SK-N-SH (cell line): ENCODE measurements around the gene OST4. TPM values are rescaled to one million over a fixed set of nuclear protein-coding genes. Genes with fewer than 3 reads are reported as not detected.
A peak's percentile ranks its signal among the peaks of the same experiment; 100 is the strongest.

ENCODE experiments used
- CTCF ChIA-PET: fragments of 300-600, 350-600 bp; formaldehyde crosslinking; extraction: SDS; loops from one replicate; lab custom pipeline; 2021; lab: Yijun Ruan, JAX
- POLR2A ChIA-PET: fragments of 350-600 bp; sonication (Branson Sonifier 250); formaldehyde crosslinking; extraction: SDS; loops from one replicate; lab custom pipeline; 2020; ENCODE audit warnings: antibody characterized with exemption, inconsistent platforms; lab: Yijun Ruan, JAX
- DNase-seq: peaks from one replicate; pipeline ENCODE4 v3.0.0; 2012
- H2AFZ ChIP-seq: fragments of 200-600 bp; sonication (generic); 2 replicates; pipeline ENCODE4 v1.8.1; 2016; ENCODE audit warnings: antibody characterized with exemption, mild to moderate bottlenecking, low read depth
- H3F3A ChIP-seq: fragments of 200-600 bp; sonication (generic); replicated peaks from 2 replicates; pipeline ENCODE3; 2016; ENCODE audit warnings: antibody characterized with exemption, mild to moderate bottlenecking; ENCODE audit not compliant: insufficient read depth
- H3K27ac ChIP-seq, 2 experiments: fragments of 200-500 bp in 1 of 2; fragments of 200-600 bp in 1 of 2; sonication (Bioruptor generic) in 1 of 2; sonication (generic), shearing (Covaris generic) in 1 of 2; 2 replicates each; pipeline versions ENCODE4 v1.5.1 to v1.6.1; 2014 to 2016; ENCODE audit warnings: low read depth in 2 of 2, inconsistent platforms in 1 of 2, low read length in 1 of 2, mild to moderate bottlenecking in 1 of 2, mixed read lengths in 1 of 2
- H3K27me3 ChIP-seq: fragments of 200-600 bp; sonication (generic), shearing (Covaris generic); 2 replicates; pipeline ENCODE4 v1.6.1; 2016; ENCODE audit warnings: mixed run types; ENCODE audit not compliant: insufficient read depth
- H3K36me3 ChIP-seq, 2 experiments: fragments of 200-500 bp in 1 of 2; fragments of 200-600 bp in 1 of 2; sonication (Bioruptor generic) in 1 of 2; sonication (generic) in 1 of 2; replicated peaks in 1 of 2; 2 replicates each; pipeline versions ENCODE3 to v1.5.1; 2014 to 2016; ENCODE audit warnings: low read length in 1 of 2, mild to moderate bottlenecking in 1 of 2; ENCODE audit not compliant: insufficient read depth in 2 of 2, control insufficient read depth in 1 of 2
- H3K4me1 ChIP-seq, 2 experiments: fragments of 200-500 bp in 1 of 2; fragments of 200-600 bp in 1 of 2; sonication (Bioruptor generic) in 1 of 2; sonication (generic), shearing (Covaris generic) in 1 of 2; 2 replicates each; pipeline versions ENCODE4 v1.5.1 to v1.6.1; 2014 to 2016; ENCODE audit warnings: low read depth in 1 of 2, low read length in 1 of 2, mixed run types in 1 of 2; ENCODE audit not compliant: insufficient read depth in 2 of 2, control insufficient read depth in 1 of 2
- H3K4me2 ChIP-seq: fragments of 200-600 bp; sonication (generic), shearing (Covaris generic); 2 replicates; pipeline ENCODE4 v1.6.1; 2017; ENCODE audit warnings: mixed run types
- H3K4me3 ChIP-seq, 2 experiments: fragments of 200-500 bp in 1 of 2; fragments of 200-600 bp in 1 of 2; sonication (Bioruptor generic) in 1 of 2; sonication (generic), shearing (Covaris generic) in 1 of 2; 2 replicates each; pipeline versions ENCODE4 v1.5.1 to v1.8.1; 2014 to 2016; ENCODE audit warnings: low read depth in 2 of 2, inconsistent platforms in 1 of 2, low read length in 1 of 2, mild to moderate bottlenecking in 1 of 2, mixed read lengths in 1 of 2, moderate library complexity in 1 of 2
- H3K79me2 ChIP-seq: fragments of 200-600 bp; sonication (generic); 2 replicates; pipeline ENCODE4 v1.8.1; 2017; ENCODE audit warnings: mild to moderate bottlenecking; ENCODE audit not compliant: insufficient read depth
- H3K9ac ChIP-seq: fragments of 200-600 bp; sonication (generic); 2 replicates; pipeline ENCODE4 v1.6.1; 2017; ENCODE audit warnings: mixed run types
- H3K9me2 ChIP-seq: fragments of 200-600 bp; sonication (generic); 2 replicates; pipeline ENCODE4 v1.6.1; 2017; ENCODE audit warnings: mixed run types
- H3K9me3 ChIP-seq: fragments of 200-600 bp; sonication (generic); 2 replicates; pipeline ENCODE4 v1.6.1; 2017; ENCODE audit warnings: mixed run types, mild to moderate bottlenecking, moderate library complexity
- H4K20me1 ChIP-seq: fragments of 200-600 bp; sonication (generic); 2 replicates; pipeline ENCODE4 v1.6.1; 2017; ENCODE audit warnings: mild to moderate bottlenecking, mixed run types; ENCODE audit not compliant: insufficient read depth
- CHD2 ChIP-seq: fragments of 150-350 bp; IDR thresholded peaks from 2 replicates; pipeline ENCODE4 v1.6.1; 2018; ENCODE audit warnings: low read length; ENCODE audit not compliant: partially characterized antibody
- ELF1 ChIP-seq: IDR thresholded peaks from 2 replicates; pipeline ENCODE4 v1.4.0; 2012
- EZH2phosphoT487 ChIP-seq: fragments of 200-600 bp; sonication (generic); IDR thresholded peaks from 2 replicates; pipeline ENCODE4 v1.6.1; 2017; ENCODE audit warnings: low read depth, mixed run types, mild to moderate bottlenecking, antibody characterized with exemption, moderate library complexity, borderline replicate concordance
- FOSL2 ChIP-seq: IDR thresholded peaks from 2 replicates; pipeline ENCODE4 v1.4.0; 2012; ENCODE audit warnings: low read depth, mild to moderate bottlenecking, moderate library complexity, borderline replicate concordance
- FOXJ3 ChIP-seq: sonication (generic); formaldehyde crosslinking; IDR thresholded peaks from 2 replicates; pipeline ENCODE4 v1.5.1; 2020; ENCODE audit warnings: mild to moderate bottlenecking, missing genetic modification reagents
- MEF2A ChIP-seq: IDR thresholded peaks from 2 replicates; pipeline ENCODE4 v1.4.0; 2012; ENCODE audit warnings: low read depth, borderline replicate concordance
- MXI1 ChIP-seq: IDR thresholded peaks from 2 replicates; pipeline ENCODE4 v1.6.1; 2012; ENCODE audit warnings: mild to moderate bottlenecking, low read depth, low read length, improper control_type of control experiment
- NFIC ChIP-seq: IDR thresholded peaks from 2 replicates; pipeline ENCODE4 v1.4.0; 2012; ENCODE audit warnings: borderline replicate concordance
- NRF1 ChIP-seq: IDR thresholded peaks from 2 replicates; pipeline ENCODE4 v1.6.1; 2012; ENCODE audit warnings: low read depth, mild to moderate bottlenecking, low read length
- POLR2AphosphoS5 ChIP-seq: IDR thresholded peaks from 2 replicates; pipeline ENCODE4 v1.6.1; 2012; ENCODE audit warnings: low read depth, low read length
- RAD21 ChIP-seq: IDR thresholded peaks from 2 replicates; pipeline ENCODE4 v1.6.1; 2012; ENCODE audit warnings: mild to moderate bottlenecking, low read length
- RCOR1 ChIP-seq: fragments of 150-350 bp; IDR thresholded peaks from 2 replicates; pipeline ENCODE4 v1.6.1; 2017; ENCODE audit warnings: antibody characterized with exemption, low read length
- RFX5 ChIP-seq: IDR thresholded peaks from 2 replicates; pipeline ENCODE4 v1.6.1; 2012; ENCODE audit warnings: mild to moderate bottlenecking, improper control_type of control experiment, low read length
- SIN3A ChIP-seq: IDR thresholded peaks from 2 replicates; pipeline ENCODE4 v1.6.1; 2012; ENCODE audit warnings: low read depth, mild to moderate bottlenecking, low read length, moderate library complexity, borderline replicate concordance
- SMC3 ChIP-seq: IDR thresholded peaks from 2 replicates; pipeline ENCODE4 v1.6.1; 2012; ENCODE audit warnings: low read depth, low read length, improper control_type of control experiment
- TCF12 ChIP-seq: IDR thresholded peaks from 2 replicates; pipeline ENCODE4 v1.4.0; 2012
- TEAD4 ChIP-seq: IDR thresholded peaks from 2 replicates; pipeline ENCODE4 v1.4.0; 2012; ENCODE audit warnings: mild to moderate bottlenecking, borderline replicate concordance; ENCODE audit not compliant: insufficient read depth
- WGBS: methylation state at CpG from one replicate; pipeline ENCODE4 v1.1.6; 2017; ENCODE audit warnings: low lambda C conversion rate; 5-methylcytosine and 5-hydroxymethylcytosine counted together
- polyA plus RNA-seq, 3 experiments: library from polyadenylated mRNA; depleted of rRNA; stranded (reverse); fragments of >200 nt; gene quantifications; 2 replicates each; pipeline ENCODE4 v1.2.3, GENCODE V29; 2012
- TF ChIP-seq, protein P1 (sequence below): fragments of 200-600 bp; sonication (generic); IDR thresholded peaks from 2 replicates; pipeline ENCODE4 v1.6.1; 2017; ENCODE audit warnings: antibody characterized with exemption, mild to moderate bottlenecking, moderate library complexity
- TF ChIP-seq, protein P2 (sequence below): fragments of 150-350 bp; IDR thresholded peaks from 2 replicates; pipeline ENCODE4 v1.6.1; 2016; ENCODE audit warnings: mild to moderate bottlenecking, low read depth, low read length

The OST4 gene
- polyA plus RNA-seq, 1 of the 3 experiments (the other 2 are of a cell fraction) = 1,851 TPM

DNA sequence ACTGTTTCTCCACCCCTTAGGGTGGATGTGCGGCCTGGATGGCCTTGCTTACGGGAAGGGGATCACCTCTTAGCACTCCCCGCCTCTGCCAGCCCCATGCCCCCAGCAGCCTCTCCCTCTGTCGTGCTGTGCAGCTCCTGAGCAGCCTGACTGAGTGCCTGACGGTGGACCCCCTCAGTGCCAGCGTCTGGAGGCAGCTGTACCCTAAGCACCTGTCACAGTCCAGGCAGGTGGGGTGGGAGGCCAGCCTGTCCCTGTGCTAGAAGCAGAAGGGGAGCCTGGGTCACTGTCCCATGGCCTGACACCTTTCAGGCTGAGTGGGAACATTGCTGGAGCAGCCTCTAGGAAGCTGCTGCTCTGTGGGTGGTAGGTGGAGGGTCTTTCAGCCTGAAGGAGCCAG lies 33.4 kb downstream of the OST4 start:
- 97% methylated on average over 3 of the region's 6 CpGs for WGBS

DNA sequence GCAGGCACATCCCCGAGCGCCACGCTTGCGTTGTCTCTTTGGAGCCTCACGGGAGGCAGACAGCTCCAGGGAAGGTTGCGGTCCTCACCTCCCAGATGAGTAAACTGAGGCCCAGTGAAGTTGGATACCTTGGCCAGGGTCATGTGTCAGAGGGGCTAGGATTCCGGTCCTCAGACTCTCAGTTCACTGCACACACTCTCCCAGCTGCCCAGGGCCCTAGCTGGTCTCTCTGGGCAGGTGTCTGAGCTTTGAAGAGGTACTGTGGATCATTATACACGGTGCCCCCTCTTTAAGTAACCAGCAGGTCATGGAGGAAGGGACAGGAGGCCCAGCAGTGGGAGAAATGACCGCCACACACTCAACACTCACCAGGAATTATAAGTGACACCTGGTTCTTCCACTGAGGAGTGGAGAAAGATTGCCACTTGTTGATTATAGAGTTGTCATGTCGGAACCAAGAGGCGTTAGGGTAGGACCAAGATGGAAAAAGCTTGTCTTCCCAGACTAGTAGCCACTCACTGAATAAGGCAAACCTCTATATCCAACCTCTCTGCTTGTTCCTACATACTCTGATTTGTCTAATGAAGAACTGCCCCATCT lies 38.1 kb downstream of the OST4 start:
- no peaks in the 10 kb centered on the region for H3K9me2 ChIP-seq
- POLR2A ChIA-PET = interaction anchor here (0.7 to 3.0 kb wide), 6 partner anchors 10 to 54 kb away, joined by 3 to 16 read pairs (median 5); partner anchors contain the start of genes AGBL5, KHK and OST4
- H3K4me2 ChIP-seq = peak overlapping the region; percentile 98
- peaks cover 60% of the 10 kb centered on the region for H3K79me2 ChIP-seq
- peak overlapping the region; percentile 92 for H3K9ac ChIP-seq
- H3F3A ChIP-seq = no peaks in the 10 kb centered on the region
- no peaks in the 10 kb centered on the region for H3K27me3 ChIP-seq
- TF ChIP-seq, protein P1, sequence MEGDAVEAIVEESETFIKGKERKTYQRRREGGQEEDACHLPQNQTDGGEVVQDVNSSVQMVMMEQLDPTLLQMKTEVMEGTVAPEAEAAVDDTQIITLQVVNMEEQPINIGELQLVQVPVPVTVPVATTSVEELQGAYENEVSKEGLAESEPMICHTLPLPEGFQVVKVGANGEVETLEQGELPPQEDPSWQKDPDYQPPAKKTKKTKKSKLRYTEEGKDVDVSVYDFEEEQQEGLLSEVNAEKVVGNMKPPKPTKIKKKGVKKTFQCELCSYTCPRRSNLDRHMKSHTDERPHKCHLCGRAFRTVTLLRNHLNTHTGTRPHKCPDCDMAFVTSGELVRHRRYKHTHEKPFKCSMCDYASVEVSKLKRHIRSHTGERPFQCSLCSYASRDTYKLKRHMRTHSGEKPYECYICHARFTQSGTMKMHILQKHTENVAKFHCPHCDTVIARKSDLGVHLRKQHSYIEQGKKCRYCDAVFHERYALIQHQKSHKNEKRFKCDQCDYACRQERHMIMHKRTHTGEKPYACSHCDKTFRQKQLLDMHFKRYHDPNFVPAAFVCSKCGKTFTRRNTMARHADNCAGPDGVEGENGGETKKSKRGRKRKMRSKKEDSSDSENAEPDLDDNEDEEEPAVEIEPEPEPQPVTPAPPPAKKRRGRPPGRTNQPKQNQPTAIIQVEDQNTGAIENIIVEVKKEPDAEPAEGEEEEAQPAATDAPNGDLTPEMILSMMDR = 0 out of 2 replicates have a peak, but pooled peaks have one; percentile 12
- no peak for TF ChIP-seq NFIC
- TF ChIP-seq RFX5 = no peak
- H3K36me3 ChIP-seq = peaks cover 28 to 39% of the 10 kb centered on the region in 2 experiments
- CTCF ChIA-PET = interaction anchor here (1.0 to 33.3 kb wide), 14 partner anchors 11 to 247 kb away, joined by 3 to 1017 read pairs (median 4); partner anchors contain the start of genes AGBL5, EMILIN1, KHK and MAPRE3
- peaks cover 8 to 17% of the 10 kb centered on the region in 2 experiments; a peak in 3 of 4 replicates for H3K4me1 ChIP-seq
- WGBS = 18% methylated on average over 9 of the region's 11 CpGs
- no peaks in the 10 kb centered on the region for H3K9me3 ChIP-seq
- H3K4me3 ChIP-seq = peak overlapping the region; percentile 87 to 95
- H3K27ac ChIP-seq = peak overlapping the region; percentile 54 to 64; a peak in 2 of 4 replicates
- no peak for DNase-seq
- no peak overlapping the region for H2AFZ ChIP-seq
- no peaks in the 10 kb centered on the region; the same call in 1 of the 2 replicates for H4K20me1 ChIP-seq

More for the DNA sequence above, 33.4 kb downstream of the OST4 start:
- Histone ChIP-seq H3K4me2 (no peak overlapping the region), H3K27me3 (no peaks in the 10 kb centered on the region), H3K9me2 (no peaks in the 10 kb centered on the region), H3K27ac (no peak overlapping the region), H3K4me1 (peaks cover 8 to 21% of the 10 kb centered on the region in 2 experiments; a peak in 3 of 4 replicates), H3K9ac (no peak overlapping the region), H3K79me2 (peaks cover 36% of the 10 kb centered on the region), H3K4me3 (no peak overlapping the region), H3K9me3 (no peaks in the 10 kb centered on the region), H3K36me3 (peaks cover 31 to 81% of the 10 kb centered on the region in 2 experiments), H2AFZ (no peak overlapping the region), H3F3A (peaks cover 15% of the 10 kb centered on the region), H4K20me1 (no peaks in the 10 kb centered on the region; the same call in 1 of the 2 replicates)
- no peak for TF ChIP-seq TEAD4
- TF ChIP-seq, protein P1 = no peak
- no peak for TF ChIP-seq RAD21
- TF ChIP-seq MXI1 = no peak
- TF ChIP-seq CHD2 = no peak
- TF ChIP-seq, protein P2, sequence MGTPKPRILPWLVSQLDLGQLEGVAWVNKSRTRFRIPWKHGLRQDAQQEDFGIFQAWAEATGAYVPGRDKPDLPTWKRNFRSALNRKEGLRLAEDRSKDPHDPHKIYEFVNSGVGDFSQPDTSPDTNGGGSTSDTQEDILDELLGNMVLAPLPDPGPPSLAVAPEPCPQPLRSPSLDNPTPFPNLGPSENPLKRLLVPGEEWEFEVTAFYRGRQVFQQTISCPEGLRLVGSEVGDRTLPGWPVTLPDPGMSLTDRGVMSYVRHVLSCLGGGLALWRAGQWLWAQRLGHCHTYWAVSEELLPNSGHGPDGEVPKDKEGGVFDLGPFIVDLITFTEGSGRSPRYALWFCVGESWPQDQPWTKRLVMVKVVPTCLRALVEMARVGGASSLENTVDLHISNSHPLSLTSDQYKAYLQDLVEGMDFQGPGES = no peak
- TF ChIP-seq ELF1 = no peak
- TF ChIP-seq TCF12 = no peak
- TF ChIP-seq SMC3 = no peak
- TF ChIP-seq MEF2A = no peak
- TF ChIP-seq RCOR1 = no peak
- no peak for TF ChIP-seq FOSL2
- no peak for TF ChIP-seq NRF1
- no peak for TF ChIP-seq POLR2AphosphoS5
- no peak for TF ChIP-seq EZH2phosphoT487
- no peak for TF ChIP-seq SIN3A
- TF ChIP-seq FOXJ3 (CRISPR knock-in tag) = no peak
- ChIA-PET CTCF (interaction anchor here (0.7 to 1.8 kb wide), 7 partner anchors 12 to 192 kb away, joined by 3 to 7 read pairs (median 3); partner anchors contain the start of genes KHK and OST4), POLR2A (interaction anchor here (0.7 to 2.7 kb wide), 2 partner anchors 11 to 13 kb away, joined by 3 to 8 read pairs; partner anchors contain the start of gene AGBL5)
- DNase-seq = no peak
